GM18873 (cell line): ENCODE results near the gene FYTTD1.

Experiments
- ATAC-seq: cut with Tn5 transposase; IDR thresholded peaks from one replicate; pipeline ENCODE4 v1.9.1; 2021; ENCODE audit warnings: mild to moderate bottlenecking, moderate library complexity, moderate number of reproducible peaks; ENCODE audit not compliant: unreplicated experiment, low FRiP score

Gene FYTTD1

GRCh38 chr3:197790033-197790432 is 40.4 kb downstream of the FYTTD1 start:
- ATAC-seq: no peak

DNA sequence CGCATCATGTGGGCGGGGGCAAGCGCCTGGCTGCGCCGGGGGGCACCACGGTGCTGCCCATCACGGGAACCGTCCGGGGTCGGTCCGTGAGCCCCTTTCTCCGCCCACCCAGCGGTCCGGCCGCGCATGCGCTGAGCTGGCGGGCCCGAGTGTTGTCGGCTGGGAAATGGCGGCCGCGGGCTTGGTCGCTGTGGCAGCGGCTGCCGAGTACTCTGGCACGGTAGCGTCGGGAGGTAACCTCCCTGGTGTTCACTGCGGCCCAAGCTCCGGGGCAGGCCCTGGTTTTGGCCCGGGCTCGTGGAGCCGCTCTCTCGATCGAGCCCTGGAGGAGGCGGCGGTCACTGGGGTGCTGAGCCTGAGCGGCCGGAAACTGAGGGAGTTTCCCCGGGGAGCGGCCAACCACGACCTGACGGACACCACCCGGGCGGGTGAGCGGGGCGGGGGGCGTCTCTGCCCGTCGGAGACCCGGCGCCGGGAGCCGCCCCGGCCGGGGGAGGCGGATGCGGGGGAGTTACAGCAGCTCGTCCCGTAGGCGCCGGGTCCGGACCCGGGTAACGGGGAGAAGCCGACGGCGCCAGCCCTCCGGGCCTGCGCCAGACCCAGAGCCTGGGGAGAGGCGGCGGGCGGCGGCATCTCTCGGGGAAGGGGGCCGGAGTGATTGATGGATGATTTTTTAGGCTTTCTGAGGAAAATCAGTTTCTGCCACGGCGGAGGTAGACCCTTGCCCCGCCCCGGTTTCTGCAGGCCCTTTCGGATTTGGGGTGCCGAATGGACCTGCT is 41.6 kb downstream of the FYTTD1 start, which contains the start of gene LRCH3:
Gene LRCH3, plus strand, starts transcription at position 142 of the 779 bp plus-strand sequence. Its CDS starts 25 bp downstream, at position 167.
- ATAC-seq: peak; percentile 69

DNA sequence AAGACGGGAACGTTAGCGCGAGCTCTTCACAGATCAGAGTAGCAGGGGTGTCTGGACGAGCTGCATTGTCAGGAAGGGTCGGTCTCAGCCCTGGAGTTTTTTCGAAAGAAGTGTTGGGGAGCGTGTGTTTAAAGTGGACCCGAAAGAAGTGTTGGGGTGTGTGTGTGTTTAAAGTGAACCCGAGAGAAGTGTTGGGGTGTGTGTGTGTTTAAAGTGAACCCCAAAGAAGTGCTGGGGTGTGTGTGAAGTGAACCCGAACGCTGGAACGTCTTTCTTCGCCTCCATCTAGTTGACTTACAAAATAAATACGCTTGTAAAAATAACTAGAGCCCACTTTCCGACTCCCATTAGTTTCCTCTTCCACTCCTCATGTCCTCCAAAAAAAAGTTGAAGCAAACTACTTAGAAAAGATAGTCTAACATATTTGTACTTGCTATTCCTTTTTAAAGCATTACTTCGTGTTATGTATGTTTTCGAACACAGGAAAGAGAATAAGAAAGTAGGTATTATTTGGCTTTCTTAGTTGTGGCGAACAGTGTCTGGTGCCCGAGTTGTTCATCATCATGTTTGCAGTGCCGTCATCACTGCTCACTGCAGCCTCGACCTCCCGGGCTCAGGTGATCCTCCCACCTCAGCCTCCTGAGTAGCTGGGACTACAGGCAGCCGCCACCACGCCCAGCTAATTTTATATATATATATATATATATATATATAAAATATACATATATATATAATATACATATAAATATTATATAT is 42.4 kb downstream of the FYTTD1 start:
- peak; percentile 4 for ATAC-seq

GRCh38 chr3:197793247-197793646 is 43.6 kb downstream of the FYTTD1 start:
- no peak for ATAC-seq

- ATAC-seq: no peak
Observed at GRCh38 chr3:197794115-197794514, 44.4 kb downstream of the FYTTD1 start.

DNA sequence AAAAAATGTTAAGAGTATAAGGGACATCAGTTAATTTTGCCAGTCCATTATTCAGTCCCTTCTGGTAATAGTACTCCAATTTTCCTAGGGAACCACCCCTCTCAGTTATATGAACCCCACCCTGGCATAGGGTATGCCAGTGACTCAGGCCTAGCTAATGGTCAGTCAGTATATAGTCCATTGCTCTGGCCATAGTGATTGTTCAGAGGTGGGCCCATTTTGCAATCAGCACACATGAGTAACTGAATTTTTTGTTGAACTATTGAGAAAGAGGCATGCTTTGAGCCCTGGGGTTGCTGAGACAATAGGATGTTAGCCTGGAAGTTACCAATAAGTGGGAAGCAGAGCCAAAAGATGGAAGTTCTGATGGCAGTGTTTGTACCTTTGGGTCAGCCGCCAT is 45.5 kb downstream of the FYTTD1 start:
- ATAC-seq: no peak

DNA sequence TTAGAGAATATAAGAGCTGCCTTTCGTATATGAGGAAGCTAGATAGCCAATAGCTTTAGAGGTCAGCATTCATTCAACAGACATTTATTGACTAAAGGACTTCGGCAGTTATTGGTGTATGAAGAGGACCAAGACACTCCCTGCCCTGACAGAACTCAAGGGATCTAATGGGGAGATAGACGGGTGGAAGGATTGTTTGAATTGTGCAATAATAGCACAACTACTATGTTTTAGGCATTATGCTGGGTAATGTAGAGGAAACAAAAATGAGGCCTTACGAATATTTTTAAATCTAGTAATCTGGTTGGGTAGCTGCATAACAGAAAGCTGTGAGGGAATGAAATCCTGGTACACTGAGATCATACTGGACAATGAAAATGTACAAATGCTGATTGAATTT is 46.4 kb downstream of the FYTTD1 start:
- ATAC-seq: no peak

DNA sequence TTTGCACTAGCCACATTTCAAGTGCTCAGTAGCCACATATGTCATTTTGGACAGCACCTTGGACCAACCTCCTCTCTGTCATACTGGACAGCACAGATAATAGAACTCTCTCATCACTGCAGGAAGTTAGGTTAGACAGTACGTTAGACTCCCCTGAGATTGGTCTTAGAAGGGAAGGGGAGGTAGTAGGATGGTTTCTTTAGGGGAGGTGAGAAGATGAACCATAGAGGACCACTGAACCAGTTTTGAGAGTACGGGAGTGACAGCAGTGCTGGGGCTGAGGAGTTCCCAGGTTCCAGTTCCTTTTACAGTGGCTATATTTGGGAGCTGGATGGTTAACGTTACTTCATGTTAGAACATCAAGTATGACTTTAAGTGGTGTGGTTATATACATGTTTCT is 49.2 kb downstream of the FYTTD1 start:
- peak; percentile 50 for ATAC-seq

DNA sequence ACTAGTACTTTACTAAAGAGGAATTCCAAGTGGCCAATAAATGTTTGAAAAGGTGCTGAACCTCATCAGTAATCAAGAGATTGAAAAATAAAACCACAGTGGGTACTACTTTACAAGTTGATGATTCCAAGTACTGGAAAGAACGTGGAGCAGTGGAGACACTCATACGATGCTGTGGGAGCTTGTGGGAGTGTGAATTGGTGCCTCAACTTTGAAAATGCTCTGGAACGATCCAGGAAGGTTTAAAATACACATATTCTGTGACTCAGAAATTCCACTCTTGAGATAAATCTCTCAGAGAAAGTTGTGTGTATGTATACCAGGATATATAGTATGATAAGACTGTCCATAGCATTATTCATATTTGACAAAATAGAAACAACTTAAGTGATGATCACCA is 50.7 kb downstream of the FYTTD1 start:
- ATAC-seq: no peak

DNA sequence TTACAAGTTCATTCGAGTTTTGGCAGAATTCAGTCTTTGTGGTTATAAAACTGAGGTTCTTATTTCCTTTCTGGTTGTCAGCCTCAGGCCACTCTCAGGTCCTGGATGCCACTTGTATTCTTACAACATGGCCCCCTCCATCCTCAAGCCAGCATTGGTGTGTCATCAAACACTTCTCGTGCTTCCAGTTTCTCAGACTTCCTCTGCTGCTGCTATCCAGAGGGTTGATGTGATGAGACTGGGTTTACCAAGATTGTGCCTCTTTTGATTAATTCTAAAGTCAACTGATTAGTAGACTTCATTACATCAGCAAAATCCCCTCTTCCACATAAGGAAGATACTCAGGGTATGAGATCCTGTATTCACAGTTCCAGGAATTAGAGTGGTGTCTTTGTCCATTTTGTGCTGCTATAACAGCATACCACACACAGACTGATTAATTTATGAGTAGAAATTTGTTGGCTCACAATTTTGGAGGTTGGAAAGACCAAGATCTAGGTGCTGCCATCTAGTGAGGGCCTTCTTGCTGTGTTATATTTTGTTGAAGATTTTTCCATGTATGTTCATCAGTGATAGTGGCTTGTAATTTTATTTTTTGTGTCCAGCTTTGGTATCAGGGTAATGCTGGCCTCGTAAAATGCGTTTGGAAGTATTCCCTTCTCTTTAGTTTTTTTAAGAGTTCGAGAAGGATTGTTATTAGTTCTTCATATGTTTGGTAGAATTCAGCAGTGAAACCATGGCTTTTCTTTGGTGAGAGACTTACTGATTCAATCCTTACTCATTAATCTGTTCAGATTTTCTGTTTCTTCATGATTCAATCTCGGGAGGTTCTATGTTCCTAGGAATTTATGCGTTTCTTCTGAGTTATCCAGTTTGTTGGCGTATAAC is 52.5 kb downstream of the FYTTD1 start:
- no peak for ATAC-seq

DNA sequence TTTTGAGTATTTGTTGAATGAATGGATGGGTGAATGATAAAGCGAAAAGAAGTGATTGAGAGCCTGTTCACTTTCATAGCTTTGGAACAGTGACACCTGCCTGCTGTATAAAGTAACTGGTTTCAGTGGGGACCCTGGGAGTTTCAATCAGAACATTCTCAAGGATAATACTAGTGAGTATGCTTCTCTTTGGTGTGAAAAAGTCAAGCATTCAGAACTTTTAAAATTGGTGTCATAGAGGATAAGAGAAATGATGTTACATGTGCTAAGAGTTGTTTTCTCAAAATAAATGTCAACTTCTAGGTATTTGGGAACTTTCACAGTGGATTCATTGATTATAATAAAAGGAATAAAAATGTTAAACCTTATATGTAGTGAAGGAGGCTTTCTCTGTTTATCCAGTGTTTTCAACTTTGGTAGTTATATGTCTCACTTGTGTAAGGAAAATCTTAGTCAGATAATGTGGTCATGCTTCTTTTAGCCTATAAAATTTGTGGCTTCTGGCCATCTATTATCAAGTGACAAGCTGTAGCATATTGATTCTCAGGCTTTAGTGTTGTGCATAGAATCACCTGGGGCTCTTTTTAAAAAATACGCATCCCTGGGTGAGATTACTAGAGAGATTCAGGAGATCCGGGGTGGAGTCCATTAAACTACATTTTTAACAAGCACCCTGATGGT is 53.2 kb downstream of the FYTTD1 start:
- no peak for ATAC-seq

DNA sequence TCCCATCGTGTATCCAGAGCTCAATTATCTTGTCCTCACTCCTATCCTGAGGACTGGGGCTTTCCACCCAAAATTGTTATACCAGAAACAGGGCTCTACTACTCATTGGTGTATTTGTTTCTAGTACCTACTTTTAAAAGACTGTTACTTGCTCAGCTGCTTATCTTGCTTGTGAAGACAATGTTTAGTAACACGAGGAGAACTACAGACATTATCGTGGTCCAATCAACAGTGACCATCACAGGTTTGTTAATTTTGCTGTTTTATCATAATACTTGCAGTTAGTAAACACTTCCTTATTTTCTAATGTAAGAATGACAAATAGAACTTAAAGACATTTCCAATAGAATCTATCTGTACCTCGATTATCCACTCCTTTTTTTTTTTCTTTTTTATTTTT is 54.8 kb downstream of the FYTTD1 start:
- ATAC-seq: no peak

DNA sequence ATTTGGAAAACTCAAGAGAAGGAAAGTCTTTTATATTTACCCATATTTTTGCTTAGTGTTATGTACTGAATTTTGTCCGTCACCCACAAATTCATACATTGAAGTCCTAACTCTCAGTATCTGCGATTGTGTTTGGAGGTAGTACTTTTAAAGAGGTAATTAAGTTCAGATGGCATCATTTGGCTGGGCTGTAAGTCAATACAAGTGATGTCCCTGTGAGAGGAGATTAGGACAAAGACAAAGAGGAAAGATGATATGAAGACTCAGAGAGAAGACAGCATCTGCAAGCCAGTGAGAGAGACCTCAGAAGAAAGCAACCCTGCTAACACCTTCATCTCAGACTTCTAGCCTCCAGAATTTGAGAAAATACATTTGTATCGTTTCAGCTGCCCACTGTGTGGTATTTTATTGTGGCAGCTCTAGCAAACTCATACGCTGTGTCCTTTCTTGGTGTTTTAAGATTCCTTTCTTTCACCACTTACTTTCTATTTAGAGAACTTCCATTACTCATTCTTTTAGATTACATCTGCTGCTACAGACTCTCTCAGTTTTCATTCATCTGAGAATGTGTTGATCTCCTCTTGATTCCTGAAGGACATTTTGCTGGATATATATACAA is 58.4 kb downstream of the FYTTD1 start:
- no peak for ATAC-seq

GRCh38 chr3:197809356-197810020 is 59.8 kb downstream of the FYTTD1 start:
- no peak for ATAC-seq

DNA sequence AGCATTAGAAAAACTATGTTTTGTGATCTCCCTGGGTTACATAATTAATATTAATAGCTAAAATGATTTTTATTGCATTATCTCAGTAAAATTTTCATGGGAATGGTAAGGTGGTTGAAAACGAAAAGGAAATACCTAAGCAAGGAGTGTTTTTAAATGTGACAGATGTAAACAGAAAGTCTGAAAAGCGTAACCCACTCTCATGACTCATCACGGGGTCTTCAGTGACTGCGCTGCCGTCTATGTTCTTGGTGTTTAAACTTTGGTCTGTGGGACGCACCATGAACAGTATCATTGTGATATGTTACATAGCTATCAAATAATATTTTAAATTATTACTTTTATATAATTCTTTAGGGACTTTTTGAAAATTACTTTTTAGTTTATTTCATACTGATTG is 61.2 kb downstream of the FYTTD1 start:
- ATAC-seq: no peak

DNA sequence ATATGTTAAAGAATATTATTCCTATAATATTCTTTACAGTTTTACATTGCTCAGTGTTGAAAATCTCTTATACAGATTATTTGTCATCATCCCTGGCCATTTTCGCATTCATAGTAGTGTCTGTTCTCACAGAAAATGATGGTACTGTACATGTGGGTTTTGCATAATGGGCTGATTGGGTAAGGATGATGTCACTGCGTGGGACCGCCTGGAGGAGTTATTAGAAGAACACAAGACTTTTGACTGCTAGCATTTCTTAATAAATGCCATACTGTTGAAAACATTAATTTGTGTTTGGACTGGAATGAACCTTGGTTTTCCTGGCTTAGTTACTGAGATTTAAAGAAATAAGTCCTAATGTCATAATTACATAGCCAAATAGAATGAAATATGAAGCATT is 61.7 kb downstream of the FYTTD1 start:
- no peak for ATAC-seq

- no peak for ATAC-seq
Observed at GRCh38 chr3:197814372-197814771, 64.7 kb downstream of the FYTTD1 start.

GRCh38 chr3:197820550-197821335 is 71.1 kb downstream of the FYTTD1 start:
- no peak for ATAC-seq
